ENCODE measurements around the gene CDX2. TPM values are rescaled to one million over a fixed set of nuclear protein-coding genes. Genes with fewer than 3 reads are reported as not detected.

Gene CDX2
- total RNA-seq, 2 experiments from 2014 or later: not detected

Other genes starting within 250 kb of the CDX2 start
- not detected for gene GSX1, start 176.8 kb downstream of the CDX2 start, total RNA-seq
- not detected for gene PDX1, start 49.3 kb downstream of the CDX2 start, total RNA-seq
- not detected for gene URAD, start 19.4 kb upstream of the CDX2 start, total RNA-seq
- under 1 TPM in 1 of 2 experiments, not detected in 1; 0.19 TPM for gene FLT3, start 131.3 kb upstream of the CDX2 start, total RNA-seq
- gene PAN3, start 169.2 kb upstream of the CDX2 start, total RNA-seq: 10 to 100 TPM; 24.4 to 27.3 TPM